ENCODE measurements around the gene LTV1. TPM values are rescaled to one million over a fixed set of nuclear protein-coding genes. Genes with fewer than 3 reads are reported as not detected.

LTV1 gene
- total RNA-seq, 1 donor from 2014 or later: 25.4 TPM

- no peak overlapping the region for H3K27ac Mint-ChIP-seq (ENCODE audit: unreplicated experiment)
These were observed 25.5 kb upstream of the LTV1 start for GRCh38 chr6:143817621-143818020.

GRCh38 chr6:143821359-143821758 lies 21.8 kb upstream of the LTV1 start:
- H3K27ac ChIP-seq (ENCODE audit: low read depth, low read length): no peak overlapping the region
- peaks cover 14% of the 10 kb centered on the region for H3K4me1 ChIP-seq (ENCODE audit: insufficient read depth, low read length)
- Mint-ChIP-seq H3K9me3 (ENCODE audit: unreplicated experiment) (no peaks in the 10 kb centered on the region), H3K36me3 (ENCODE audit: low read depth, unreplicated experiment) (peaks cover 8% of the 10 kb centered on the region), H3K27ac (ENCODE audit: unreplicated experiment) (no peak overlapping the region), H3K4me1 (ENCODE audit: low read depth, unreplicated experiment) (peaks cover 12% of the 10 kb centered on the region), H3K27me3 (ENCODE audit: low read depth, unreplicated experiment) (no peaks in the 10 kb centered on the region), H3K4me3 (ENCODE audit: unreplicated experiment) (no peak overlapping the region)
- no peak overlapping the region for H2AFZ ChIP-seq (ENCODE audit: low read depth, low read length)
- no peaks in the 10 kb centered on the region for H3K27me3 ChIP-seq (ENCODE audit: insufficient read depth, low read length)
- no peak for FAIRE-seq
- no peaks in the 10 kb centered on the region for H3K79me2 ChIP-seq (ENCODE audit: insufficient read depth, low read length)
- no peaks in the 10 kb centered on the region for H3K36me3 ChIP-seq (ENCODE audit: insufficient read depth, low read length)
- DNase-seq (ENCODE audit: low read depth): no peak
- H3K9ac ChIP-seq (ENCODE audit: low read length): no peak overlapping the region
- no peak for TF ChIP-seq CTCF (IDR thresholded peaks at IDR 0.05; ENCODE audit: insufficient read depth, low read depth, low read length)
- TF ChIP-seq EZH2 (IDR thresholded peaks at IDR 0.05; ENCODE audit: insufficient read depth, low read length): no peak
- no peaks in the 10 kb centered on the region for H3K9me3 ChIP-seq (ENCODE audit: insufficient read depth, low read depth, low read length)
- H3K4me3 ChIP-seq (ENCODE audit: insufficient read depth, low read depth, low read length): no peak overlapping the region
- no peaks in the 10 kb centered on the region for H4K20me1 ChIP-seq (ENCODE audit: insufficient read depth, low read length)
- H3K4me2 ChIP-seq (ENCODE audit: low read length): no peak overlapping the region

More at GRCh38 chr6:143817621-143818020, 25.5 kb upstream of the LTV1 start:
- H3K9me3 Mint-ChIP-seq (ENCODE audit: unreplicated experiment): no peaks in the 10 kb centered on the region
- peaks cover 8% of the 10 kb centered on the region for H3K36me3 Mint-ChIP-seq (ENCODE audit: low read depth, unreplicated experiment)
- no peak overlapping the region for H3K4me3 Mint-ChIP-seq (ENCODE audit: unreplicated experiment)
- Histone ChIP-seq H2AFZ (ENCODE audit: low read depth, low read length) (no peak overlapping the region), H3K4me3 (ENCODE audit: insufficient read depth, low read depth, low read length) (no peak overlapping the region), H3K27me3 (ENCODE audit: insufficient read depth, low read length) (no peaks in the 10 kb centered on the region), H4K20me1 (ENCODE audit: insufficient read depth, low read length) (no peaks in the 10 kb centered on the region), H3K4me1 (ENCODE audit: insufficient read depth, low read length) (peaks cover 3% of the 10 kb centered on the region), H3K9me3 (ENCODE audit: insufficient read depth, low read depth, low read length) (no peaks in the 10 kb centered on the region), H3K4me2 (ENCODE audit: low read length) (no peak overlapping the region), H3K79me2 (ENCODE audit: insufficient read depth, low read length) (no peaks in the 10 kb centered on the region), H3K27ac (ENCODE audit: low read depth, low read length) (no peak overlapping the region), H3K36me3 (ENCODE audit: insufficient read depth, low read length) (no peaks in the 10 kb centered on the region), H3K9ac (ENCODE audit: low read length) (no peak overlapping the region)
- DNase-seq (ENCODE audit: low read depth) (no peak), FAIRE-seq (no peak)
- no peak for TF ChIP-seq EZH2 (IDR thresholded peaks at IDR 0.05; ENCODE audit: insufficient read depth, low read length)
- TF ChIP-seq CTCF (IDR thresholded peaks at IDR 0.05; ENCODE audit: insufficient read depth, low read depth, low read length): no peak
- H3K27me3 Mint-ChIP-seq (ENCODE audit: low read depth, unreplicated experiment): no peaks in the 10 kb centered on the region
- H3K4me1 Mint-ChIP-seq (ENCODE audit: low read depth, unreplicated experiment): peaks cover 3% of the 10 kb centered on the region

- Mint-ChIP-seq H3K27me3 (ENCODE audit: low read depth, unreplicated experiment) (no peaks in the 10 kb centered on the region), H3K36me3 (ENCODE audit: low read depth, unreplicated experiment) (peaks cover 4% of the 10 kb centered on the region), H3K9me3 (ENCODE audit: unreplicated experiment) (no peaks in the 10 kb centered on the region), H3K4me3 (ENCODE audit: unreplicated experiment) (peak overlapping the region; percentile 10), H3K27ac (ENCODE audit: unreplicated experiment) (peak overlapping the region; percentile 9), H3K4me1 (ENCODE audit: low read depth, unreplicated experiment) (peaks cover 12% of the 10 kb centered on the region)
- no peak for TF ChIP-seq EZH2 (IDR thresholded peaks at IDR 0.05; ENCODE audit: insufficient read depth, low read length)
- TF ChIP-seq CTCF (IDR thresholded peaks at IDR 0.05; ENCODE audit: insufficient read depth, low read depth, low read length): no peak
- no peak overlapping the region for H3K9ac ChIP-seq (ENCODE audit: low read length)
- peak overlapping the region; percentile 64 for H3K4me2 ChIP-seq (ENCODE audit: low read length)
- no peaks in the 10 kb centered on the region for H4K20me1 ChIP-seq (ENCODE audit: insufficient read depth, low read length)
- no peaks in the 10 kb centered on the region for H3K27me3 ChIP-seq (ENCODE audit: insufficient read depth, low read length)
- H3K4me3 ChIP-seq (ENCODE audit: insufficient read depth, low read depth, low read length): no peak overlapping the region
- peak; percentile 54 for FAIRE-seq
- no peaks in the 10 kb centered on the region for H3K9me3 ChIP-seq (ENCODE audit: insufficient read depth, low read depth, low read length)
- peak; percentile 80 for DNase-seq (ENCODE audit: low read depth)
- H3K79me2 ChIP-seq (ENCODE audit: insufficient read depth, low read length): no peaks in the 10 kb centered on the region
- H3K36me3 ChIP-seq (ENCODE audit: insufficient read depth, low read length): no peaks in the 10 kb centered on the region
- H2AFZ ChIP-seq (ENCODE audit: low read depth, low read length): no peak overlapping the region
- no peak overlapping the region for H3K27ac ChIP-seq (ENCODE audit: low read depth, low read length)
- peaks cover 14% of the 10 kb centered on the region for H3K4me1 ChIP-seq (ENCODE audit: insufficient read depth, low read length)
These were observed 20.5 kb upstream of the LTV1 start for GRCh38 chr6:143822584-143823024.

Measured in astrocyte (in vitro differentiated cells and primary cell).